Ascending aorta (tissue), 2 donors: ENCODE measurements around the gene FHIT. TPM values are rescaled to one million over a fixed set of nuclear protein-coding genes. Genes with fewer than 3 reads are reported as not detected.

Experiments used
- DNase-seq, 2 donors: peaks; one replicate each; pipeline ENCODE4 v3.0.0-alpha.2; 2019; ENCODE audit warnings: low spot score in 2 of 2
- H3K27ac ChIP-seq, 2 donors: fragments of 200-600 bp; sonication (generic); one replicate each; pipeline ENCODE4 v1.5.1; 2016 to 2017; ENCODE audit warnings: mild to moderate bottlenecking in 1 of 2
- H3K27me3 ChIP-seq: fragments of 200-600 bp; sonication (generic); one replicate; pipeline ENCODE4 v1.5.1; 2017
- H3K36me3 ChIP-seq, 2 donors: fragments of 200-600 bp; sonication (generic); one replicate each; pipeline ENCODE4 v1.5.1; 2016
- H3K4me1 ChIP-seq, 2 donors: fragments of 200-600 bp; sonication (generic); one replicate each; pipeline ENCODE4 v1.5.1; 2016 to 2017; ENCODE audit warnings: mild to moderate bottlenecking in 1 of 2
- H3K4me3 ChIP-seq, 2 donors: fragments of 200-600 bp; sonication (generic); one replicate each; pipeline ENCODE4 v1.5.1; 2016 to 2017; ENCODE audit warnings: mild to moderate bottlenecking in 1 of 2
- H3K9me3 ChIP-seq, 2 donors: fragments of 200-600 bp; sonication (generic); one replicate each; pipeline ENCODE4 v1.5.1; 2016
- CTCF ChIP-seq, 3 experiments: fragments of 200-600 bp in 2 of 3; fragments of 450-650 bp in 1 of 3; sonication (generic) in 2 of 3; IDR thresholded peaks; one replicate each; pipeline ENCODE4 v1.5.1; 2016 to 2019; ENCODE audit warnings: antibody characterized with exemption in 3 of 3, mild to moderate bottlenecking in 1 of 3, moderate library complexity in 1 of 3
- intact Hi-C: fragments of 100-400 bp; cut with DNase I; formaldehyde crosslinking; loops from one replicate; pipeline ENCODE4 v1.15.1; 2023
- total RNA-seq: library from RNA; depleted of rRNA; stranded (reverse); fragments of >200 nt; gene quantifications from one replicate; pipeline ENCODE4 v1.1.0, GENCODE V29; 2016

FHIT gene
- total RNA-seq, 1 donor from 2014 or later = 0.21 TPM

DNA sequence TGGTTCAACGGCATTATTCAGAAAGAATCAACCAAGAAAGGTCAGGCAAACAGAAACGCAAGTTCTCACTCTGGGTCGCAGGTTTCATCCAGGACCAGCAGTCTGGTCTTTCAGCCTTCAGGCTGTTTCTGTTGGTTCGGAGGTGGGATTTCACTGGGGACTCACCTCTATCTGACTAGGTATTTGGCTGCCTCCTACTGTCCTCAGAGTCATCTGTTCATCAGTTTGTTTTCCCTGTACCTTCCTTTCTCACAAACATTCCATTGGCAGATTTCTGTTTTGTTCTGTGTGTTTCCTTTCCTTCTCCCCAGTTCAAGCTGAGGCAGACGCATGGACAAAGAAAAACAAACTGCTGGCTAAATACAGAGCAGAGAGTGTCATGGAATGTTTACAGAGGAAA is 1154.8 kb downstream of the FHIT start:
- DNase-seq = no peak
- TF ChIP-seq CTCF (IDR thresholded peaks at IDR 0.05) = no peak

GRCh38 chr3:60095930-60096329 is 1155.3 kb downstream of the FHIT start:
- H3K27me3 ChIP-seq = no peaks in the 10 kb centered on the region
- H3K27ac ChIP-seq = no peak overlapping the region
- H3K36me3 ChIP-seq = no peaks in the 10 kb centered on the region
- no peak for DNase-seq
- no peaks in the 10 kb centered on the region for H3K4me1 ChIP-seq
- no peak for TF ChIP-seq CTCF (IDR thresholded peaks at IDR 0.05)
- intact Hi-C loops = no loop called here
- H3K9me3 ChIP-seq = no peaks in the 10 kb centered on the region
- no peak overlapping the region for H3K4me3 ChIP-seq

More for the DNA sequence above, 1154.8 kb downstream of the FHIT start:
- intact Hi-C loops = no loop called here
- H3K4me1 ChIP-seq = no peaks in the 10 kb centered on the region
- H3K9me3 ChIP-seq = no peaks in the 10 kb centered on the region
- no peak overlapping the region for H3K4me3 ChIP-seq
- no peaks in the 10 kb centered on the region for H3K27me3 ChIP-seq
- no peak overlapping the region for H3K27ac ChIP-seq
- no peaks in the 10 kb centered on the region for H3K36me3 ChIP-seq

- Histone ChIP-seq H3K27me3 (no peaks in the 10 kb centered on the region), H3K9me3 (no peaks in the 10 kb centered on the region), H3K4me3 (no peak overlapping the region), H3K36me3 (no peaks in the 10 kb centered on the region), H3K27ac (no peak overlapping the region), H3K4me1 (no peaks in the 10 kb centered on the region)
- DNase-seq = no peak
- TF ChIP-seq CTCF (IDR thresholded peaks at IDR 0.05) = no peak
- intact Hi-C loops = no loop called here
Measured at GRCh38 chr3:60095516-60095915, 1155.7 kb downstream of the FHIT start.

DNA sequence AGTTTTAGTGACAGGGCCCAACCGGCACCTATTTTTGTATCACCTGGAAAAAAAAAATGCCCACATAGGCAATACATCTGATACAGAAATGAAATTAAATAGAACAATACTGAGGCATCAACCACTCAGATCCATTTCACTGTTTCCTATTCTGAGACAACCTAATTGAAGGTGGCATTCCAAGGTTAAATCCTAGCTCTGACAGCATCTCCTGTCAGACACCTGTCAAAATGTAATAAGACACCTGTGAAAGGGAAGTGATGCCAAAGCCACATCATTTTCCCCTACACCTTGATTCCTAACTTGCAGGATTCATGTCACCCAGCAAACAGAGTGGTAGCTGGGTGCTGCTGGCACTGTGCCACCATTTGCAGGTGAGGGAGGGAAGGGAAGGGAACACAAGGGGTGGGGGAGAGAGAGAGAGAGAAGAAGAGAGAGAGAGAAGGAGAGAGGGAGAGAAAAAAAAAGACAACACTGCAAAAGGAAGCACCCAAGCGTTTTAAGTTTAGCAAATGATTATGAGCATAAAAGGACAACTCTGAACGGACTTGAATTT is 1156.8 kb downstream of the FHIT start:
- Histone ChIP-seq H3K9me3 (no peaks in the 10 kb centered on the region), H3K27me3 (no peaks in the 10 kb centered on the region), H3K27ac (no peak overlapping the region), H3K4me3 (no peak overlapping the region), H3K4me1 (no peaks in the 10 kb centered on the region), H3K36me3 (no peaks in the 10 kb centered on the region)
- DNase-seq = no peak
- no peak for TF ChIP-seq CTCF (IDR thresholded peaks at IDR 0.05)
- intact Hi-C loops = no loop called here

GRCh38 chr3:60090548-60090947 is 1160.7 kb downstream of the FHIT start:
- DNase-seq = no peak
- Histone ChIP-seq H3K4me1 (no peaks in the 10 kb centered on the region), H3K4me3 (no peak overlapping the region), H3K27ac (no peak overlapping the region), H3K36me3 (no peaks in the 10 kb centered on the region), H3K27me3 (no peaks in the 10 kb centered on the region), H3K9me3 (no peaks in the 10 kb centered on the region)
- TF ChIP-seq CTCF (IDR thresholded peaks at IDR 0.05) = no peak
- intact Hi-C loops = no loop called here

DNA sequence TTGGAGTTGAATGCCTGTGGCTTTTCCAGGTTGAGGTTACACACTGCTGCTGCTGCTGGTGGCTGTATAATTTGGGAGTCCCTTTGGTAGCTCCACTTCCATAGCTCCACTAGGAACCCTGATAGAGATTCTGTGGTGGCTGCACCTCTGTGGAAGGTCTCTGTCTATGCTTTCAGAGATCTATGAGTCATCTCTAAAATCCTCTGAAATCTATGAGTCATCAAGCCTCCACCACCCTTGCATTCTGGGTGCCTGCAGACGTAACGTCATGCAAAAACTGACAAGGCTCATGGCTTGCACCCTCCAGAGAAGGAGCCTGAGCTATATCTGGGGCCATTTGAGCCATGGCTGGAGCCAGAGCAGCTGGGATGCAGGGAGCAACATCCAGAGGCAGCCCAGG is 1164.4 kb downstream of the FHIT start:
- DNase-seq = no peak
- no peaks in the 10 kb centered on the region for H3K4me1 ChIP-seq
- H3K4me3 ChIP-seq = no peak overlapping the region
- no peak for TF ChIP-seq CTCF (IDR thresholded peaks at IDR 0.05)
- no peak overlapping the region for H3K27ac ChIP-seq
- no peaks in the 10 kb centered on the region for H3K36me3 ChIP-seq
- H3K9me3 ChIP-seq = no peaks in the 10 kb centered on the region
- intact Hi-C loops = no loop called here
- H3K27me3 ChIP-seq = no peaks in the 10 kb centered on the region
